Uterus (tissue), 4 donors: Measurements from ENCODE around the gene TSGA10IP. TPM values are rescaled to one million over a fixed set of nuclear protein-coding genes. Genes with fewer than 3 reads are reported as not detected.

Experiments used
- DNase-seq, 2 donors: peaks; one replicate each; pipeline ENCODE4 v3.0.0-alpha.2; 2019 to 2020
- H3K27ac ChIP-seq, 2 donors: fragments of 200-600 bp; sonication (generic); 1 replicate in 1 of 2; 2 replicates in 1 of 2; pipeline ENCODE4 v1.5.1; 2016 to 2018
- H3K27me3 ChIP-seq, 2 donors: fragments of 200-600 bp; sonication (generic); one replicate each; pipeline ENCODE4 v1.5.1; 2018 to 2019; ENCODE audit warnings: control low read depth in 1 of 2
- H3K36me3 ChIP-seq, 2 donors: fragments of 200-600 bp; sonication (generic); one replicate each; pipeline ENCODE4 v1.5.1; 2019; ENCODE audit warnings: control low read depth in 1 of 2
- H3K4me1 ChIP-seq, 2 donors: fragments of 200-600 bp; sonication (generic); one replicate each; pipeline ENCODE4 v1.5.1; 2018 to 2019; ENCODE audit warnings: control low read depth in 1 of 2
- H3K4me3 ChIP-seq, 2 donors: fragments of 200-600 bp; sonication (generic); 1 replicate in 1 of 2; 2 replicates in 1 of 2; pipeline ENCODE4 v1.5.1; 2018 to 2019; ENCODE audit warnings: mild to moderate bottlenecking in 1 of 2
- H3K9me3 ChIP-seq, 2 donors: fragments of 200-600 bp; sonication (generic); one replicate each; pipeline ENCODE4 v1.5.1; 2019; ENCODE audit warnings: control low read depth in 1 of 2
- POLR2A ChIP-seq, 2 donors: fragments of 450-650 bp; IDR thresholded peaks; one replicate each; pipeline ENCODE4 v1.6.1; 2016; ENCODE audit warnings: antibody characterized with exemption in 2 of 2, mild to moderate bottlenecking in 1 of 2, moderate library complexity in 1 of 2
- intact Hi-C: fragments of 100-400 bp; cut with DNase I; formaldehyde crosslinking; loops from one replicate; pipeline ENCODE4 v1.15.1; 2023; ENCODE audit warnings: low total_unique reads
- total RNA-seq, 4 donors: library from RNA; depleted of rRNA in 3 of 4; stranded (reverse); fragments of >200 nt in 3 of 4; gene quantifications; one replicate each; pipeline versions ENCODE4 v1.1.0 to v1.2.4, GENCODE V29; 2014 to 2023
- TF ChIP-seq, protein P1 (sequence below), 4 experiments: fragments of 200-600 bp in 2 of 4; fragments of 450-650 bp in 2 of 4; sonication (generic) in 2 of 4; IDR thresholded peaks; one replicate each; pipeline ENCODE4 v1.5.1; 2016 to 2019; ENCODE audit warnings: antibody characterized with exemption in 4 of 4, mild to moderate bottlenecking in 2 of 4, moderate library complexity in 1 of 4
- donor health status: DM: yes; HTN: yes; CAD: no.

The TSGA10IP gene
- total RNA-seq, 4 donors from 2014 or later = not detected

DNA sequence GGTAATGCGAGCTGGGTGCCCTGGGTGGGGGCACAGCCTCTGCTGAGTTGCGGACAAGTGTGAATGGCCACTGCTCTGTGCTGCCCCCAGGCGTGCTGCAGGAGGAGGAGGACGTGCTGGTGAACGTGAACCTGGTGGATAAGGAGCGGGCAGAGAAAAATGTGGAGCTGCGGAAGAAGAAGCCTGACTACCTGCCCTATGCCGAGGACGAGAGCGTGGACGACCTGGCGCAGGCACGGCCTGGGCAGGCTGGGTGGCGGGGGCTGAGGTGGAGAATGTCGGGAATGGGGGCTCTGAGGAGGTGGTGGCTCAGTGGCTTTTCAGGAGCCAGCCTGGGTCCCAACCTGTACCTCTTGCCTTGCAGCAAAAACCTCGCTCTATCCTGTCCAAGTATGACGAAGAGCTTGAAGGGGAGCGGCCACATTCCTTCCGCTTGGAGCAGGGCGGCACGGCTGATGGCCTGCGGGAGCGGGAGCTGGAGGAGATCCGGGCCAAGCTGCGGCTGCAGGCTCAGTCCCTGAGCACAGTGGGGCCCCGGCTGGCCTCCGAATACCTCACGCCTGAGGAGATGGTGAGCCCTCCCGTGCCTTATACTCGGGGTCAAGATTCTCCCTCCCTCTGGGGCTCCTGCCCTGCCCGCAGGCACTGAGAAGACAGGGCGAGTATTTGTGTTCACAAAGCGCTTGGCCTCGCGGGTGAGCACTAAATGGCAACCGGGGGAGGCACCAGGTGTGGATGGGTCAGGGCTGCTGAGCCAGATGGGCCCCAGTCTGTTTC is 20.9 kb downstream of the TSGA10IP start:
- H3K36me3 ChIP-seq = no peaks in the 10 kb centered on the region
- TF ChIP-seq, protein P1, sequence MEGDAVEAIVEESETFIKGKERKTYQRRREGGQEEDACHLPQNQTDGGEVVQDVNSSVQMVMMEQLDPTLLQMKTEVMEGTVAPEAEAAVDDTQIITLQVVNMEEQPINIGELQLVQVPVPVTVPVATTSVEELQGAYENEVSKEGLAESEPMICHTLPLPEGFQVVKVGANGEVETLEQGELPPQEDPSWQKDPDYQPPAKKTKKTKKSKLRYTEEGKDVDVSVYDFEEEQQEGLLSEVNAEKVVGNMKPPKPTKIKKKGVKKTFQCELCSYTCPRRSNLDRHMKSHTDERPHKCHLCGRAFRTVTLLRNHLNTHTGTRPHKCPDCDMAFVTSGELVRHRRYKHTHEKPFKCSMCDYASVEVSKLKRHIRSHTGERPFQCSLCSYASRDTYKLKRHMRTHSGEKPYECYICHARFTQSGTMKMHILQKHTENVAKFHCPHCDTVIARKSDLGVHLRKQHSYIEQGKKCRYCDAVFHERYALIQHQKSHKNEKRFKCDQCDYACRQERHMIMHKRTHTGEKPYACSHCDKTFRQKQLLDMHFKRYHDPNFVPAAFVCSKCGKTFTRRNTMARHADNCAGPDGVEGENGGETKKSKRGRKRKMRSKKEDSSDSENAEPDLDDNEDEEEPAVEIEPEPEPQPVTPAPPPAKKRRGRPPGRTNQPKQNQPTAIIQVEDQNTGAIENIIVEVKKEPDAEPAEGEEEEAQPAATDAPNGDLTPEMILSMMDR (IDR thresholded peaks at IDR 0.05) = no peak
- TF ChIP-seq POLR2A (IDR thresholded peaks at IDR 0.05) = no peak
- H3K9me3 ChIP-seq = no peaks in the 10 kb centered on the region
- H3K4me1 ChIP-seq = peaks cover 9 to 12% of the 10 kb centered on the region in 2 donors
- H3K27me3 ChIP-seq = no peaks in the 10 kb centered on the region
- intact Hi-C loops = no loop called here
- H3K4me3 ChIP-seq = no peak overlapping the region
- DNase-seq = no peak
- H3K27ac ChIP-seq = no peak overlapping the region

DNA sequence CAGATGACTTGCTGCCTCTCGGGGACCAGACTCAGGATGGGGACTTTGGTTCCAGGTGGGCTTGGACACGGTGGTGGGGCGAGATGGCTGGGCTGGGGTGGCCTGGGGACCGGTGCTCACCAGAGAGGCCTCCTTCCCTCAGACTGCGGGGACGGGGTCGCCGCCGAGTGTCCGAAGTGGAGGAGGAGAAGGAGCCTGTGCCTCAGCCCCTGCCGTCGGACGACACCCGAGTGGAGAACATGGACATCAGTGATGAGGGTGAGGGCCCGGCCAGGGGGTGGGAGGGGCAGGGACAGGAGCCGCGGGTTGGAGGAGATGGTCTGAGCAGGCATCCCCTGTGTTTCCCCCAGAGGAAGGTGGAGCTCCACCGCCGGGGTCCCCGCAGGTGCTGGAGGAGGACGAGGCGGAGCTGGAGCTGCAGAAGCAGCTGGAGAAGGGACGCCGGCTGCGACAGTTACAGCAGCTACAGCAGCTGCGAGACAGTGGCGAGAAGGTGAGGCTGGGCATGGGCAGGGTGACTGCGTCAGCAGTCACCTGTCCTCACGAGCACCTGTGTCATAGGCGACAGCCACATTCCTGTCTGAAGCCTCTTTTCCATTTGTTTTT is 22.2 kb downstream of the TSGA10IP start:
- no peak overlapping the region for H3K27ac ChIP-seq
- H3K9me3 ChIP-seq = no peaks in the 10 kb centered on the region
- no peaks in the 10 kb centered on the region for H3K27me3 ChIP-seq
- no peaks in the 10 kb centered on the region for H3K36me3 ChIP-seq
- no peak overlapping the region for H3K4me3 ChIP-seq
- intact Hi-C loops = no loop called here
- TF ChIP-seq, protein P1 (IDR thresholded peaks at IDR 0.05) = no peak
- no peak for TF ChIP-seq POLR2A (IDR thresholded peaks at IDR 0.05)
- H3K4me1 ChIP-seq = peaks cover 9 to 10% of the 10 kb centered on the region in 2 donors
- DNase-seq = no peak

DNA sequence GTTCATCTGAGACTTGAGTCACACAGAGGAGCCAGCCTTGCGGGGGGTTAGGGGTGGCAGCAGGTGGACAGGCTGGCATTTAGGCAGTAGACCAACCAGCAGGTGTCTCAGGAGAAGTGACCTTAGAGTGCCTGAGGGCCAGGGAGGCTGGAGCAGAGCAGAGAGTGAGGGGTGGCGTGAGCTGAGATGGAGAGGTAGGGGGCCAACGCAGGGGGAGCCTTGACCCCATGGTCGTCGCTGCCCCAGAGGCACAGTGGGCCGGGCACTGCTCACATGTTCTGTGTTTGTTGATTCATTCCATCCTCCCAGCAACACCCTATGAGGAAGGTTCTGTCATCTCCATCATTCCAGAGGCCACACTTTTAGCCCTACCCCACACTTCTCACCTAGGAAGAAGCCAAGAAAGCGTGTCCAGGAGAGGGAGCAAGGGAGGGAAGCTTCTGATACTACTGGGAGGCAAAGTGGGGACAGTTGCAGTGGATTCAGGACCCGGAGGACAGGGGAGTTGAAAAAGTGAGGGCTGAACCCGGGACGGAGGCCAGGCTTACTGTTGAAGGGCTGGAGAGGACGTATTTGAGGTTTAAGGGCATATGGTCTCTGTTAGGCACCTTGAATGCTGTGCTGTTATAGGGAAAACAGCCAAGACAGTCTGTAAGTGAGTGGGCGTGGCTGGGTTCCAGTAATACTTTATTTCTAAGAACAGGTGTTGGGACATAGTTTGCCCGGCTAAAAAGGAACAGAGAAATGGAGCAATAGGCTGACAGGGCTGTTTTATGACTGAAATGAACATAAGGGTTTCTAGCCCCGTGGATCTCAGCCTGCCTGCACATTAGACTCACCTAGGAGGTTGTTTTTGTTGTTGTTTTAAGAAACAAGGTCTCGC is 23.6 kb downstream of the TSGA10IP start:
- H3K4me1 ChIP-seq = peaks cover 0 to 4% of the 10 kb centered on the region in 2 donors
- DNase-seq = no peak
- TF ChIP-seq POLR2A (IDR thresholded peaks at IDR 0.05) = no peak
- H3K4me3 ChIP-seq = no peak overlapping the region
- H3K36me3 ChIP-seq = no peaks in the 10 kb centered on the region
- H3K9me3 ChIP-seq = no peaks in the 10 kb centered on the region
- intact Hi-C loops = no loop called here
- no peak overlapping the region for H3K27ac ChIP-seq
- no peaks in the 10 kb centered on the region for H3K27me3 ChIP-seq

DNA sequence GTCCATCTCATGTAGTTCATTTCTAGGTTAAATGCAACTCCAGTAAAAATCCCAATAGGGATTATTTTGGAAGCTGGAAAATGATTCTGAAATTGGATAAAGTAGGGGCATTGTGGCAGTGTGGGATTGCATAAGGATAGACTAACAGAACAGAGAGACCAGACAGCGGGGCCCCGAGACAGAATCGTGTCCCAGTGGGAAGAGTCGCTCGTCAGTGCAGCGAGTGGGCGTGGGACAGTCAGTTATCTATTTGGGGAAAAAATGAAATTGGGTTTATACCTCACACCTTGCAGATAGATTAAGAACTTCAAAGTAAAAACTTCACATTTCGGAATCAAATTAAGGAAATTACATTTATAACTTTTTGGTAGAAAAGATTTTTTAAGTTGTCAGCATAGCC is 26.8 kb downstream of the TSGA10IP start:
- Histone ChIP-seq H3K27me3 (no peaks in the 10 kb centered on the region), H3K9me3 (no peaks in the 10 kb centered on the region), H3K36me3 (no peaks in the 10 kb centered on the region), H3K4me1 (no peaks in the 10 kb centered on the region), H3K4me3 (no peak overlapping the region), H3K27ac (no peak overlapping the region)
- DNase-seq = no peak
- TF ChIP-seq, protein P1 (IDR thresholded peaks at IDR 0.05) = no peak
- TF ChIP-seq POLR2A (IDR thresholded peaks at IDR 0.05) = no peak
- intact Hi-C loops = no loop called here

DNA sequence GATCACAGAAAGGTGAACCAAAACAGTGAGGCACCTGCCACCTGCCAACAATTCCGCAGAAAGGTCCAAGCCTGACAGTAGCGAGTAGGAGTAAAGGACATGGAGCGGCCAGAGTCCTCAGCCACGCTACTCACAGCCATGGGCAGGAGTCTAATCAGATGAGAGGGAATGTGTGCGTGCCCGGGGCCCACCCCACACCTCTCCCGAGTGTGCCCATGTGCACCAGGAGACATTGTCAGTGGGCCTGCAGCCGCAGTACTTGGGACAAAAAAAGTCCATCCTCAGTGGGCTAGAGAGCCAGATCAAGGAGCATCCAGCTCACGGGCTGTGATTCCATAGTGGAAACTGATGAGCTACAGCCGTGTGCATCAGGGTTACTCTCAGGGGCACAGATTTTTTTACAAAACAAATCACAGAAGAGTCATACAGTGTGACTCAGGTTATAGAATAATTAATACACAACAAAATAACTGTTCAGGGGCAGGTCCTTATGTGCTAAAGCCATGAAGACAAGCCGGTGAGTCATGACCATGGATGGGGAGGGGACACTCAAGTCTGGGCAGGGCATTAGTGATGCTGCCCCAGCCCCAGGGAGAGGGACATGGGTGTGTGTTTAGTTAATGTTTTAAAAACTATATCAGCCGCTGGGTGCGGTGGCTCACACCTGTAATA is 28.3 kb downstream of the TSGA10IP start:
- DNase-seq = no peak
- Histone ChIP-seq H3K27me3 (no peaks in the 10 kb centered on the region), H3K9me3 (no peaks in the 10 kb centered on the region), H3K4me3 (no peak overlapping the region), H3K36me3 (no peaks in the 10 kb centered on the region), H3K4me1 (no peaks in the 10 kb centered on the region), H3K27ac (no peak overlapping the region)
- intact Hi-C loops = no loop called here
- TF ChIP-seq, protein P1 (IDR thresholded peaks at IDR 0.05) = no peak
- TF ChIP-seq POLR2A (IDR thresholded peaks at IDR 0.05) = no peak
